HL-60 (cell line): Measurements from ENCODE around the gene TFPT.

Source experiments
- CTCF ChIP-seq: IDR thresholded peaks from one replicate; pipeline ENCODE4 v1.5.1; 2011; ENCODE audit warnings: low read length, control low read depth, inconsistent platforms; ENCODE audit not compliant: insufficient read depth
- POLR2AphosphoS5 ChIP-seq: IDR thresholded peaks from 2 replicates; pipeline ENCODE4 v1.6.1; 2012; ENCODE audit warnings: low read depth
- TF ChIP-seq, protein P1 (sequence below): IDR thresholded peaks from 2 replicates; pipeline ENCODE4 v1.6.1; 2012; ENCODE audit warnings: low read depth; ENCODE audit not compliant: insufficient replicate concordance

DNA sequence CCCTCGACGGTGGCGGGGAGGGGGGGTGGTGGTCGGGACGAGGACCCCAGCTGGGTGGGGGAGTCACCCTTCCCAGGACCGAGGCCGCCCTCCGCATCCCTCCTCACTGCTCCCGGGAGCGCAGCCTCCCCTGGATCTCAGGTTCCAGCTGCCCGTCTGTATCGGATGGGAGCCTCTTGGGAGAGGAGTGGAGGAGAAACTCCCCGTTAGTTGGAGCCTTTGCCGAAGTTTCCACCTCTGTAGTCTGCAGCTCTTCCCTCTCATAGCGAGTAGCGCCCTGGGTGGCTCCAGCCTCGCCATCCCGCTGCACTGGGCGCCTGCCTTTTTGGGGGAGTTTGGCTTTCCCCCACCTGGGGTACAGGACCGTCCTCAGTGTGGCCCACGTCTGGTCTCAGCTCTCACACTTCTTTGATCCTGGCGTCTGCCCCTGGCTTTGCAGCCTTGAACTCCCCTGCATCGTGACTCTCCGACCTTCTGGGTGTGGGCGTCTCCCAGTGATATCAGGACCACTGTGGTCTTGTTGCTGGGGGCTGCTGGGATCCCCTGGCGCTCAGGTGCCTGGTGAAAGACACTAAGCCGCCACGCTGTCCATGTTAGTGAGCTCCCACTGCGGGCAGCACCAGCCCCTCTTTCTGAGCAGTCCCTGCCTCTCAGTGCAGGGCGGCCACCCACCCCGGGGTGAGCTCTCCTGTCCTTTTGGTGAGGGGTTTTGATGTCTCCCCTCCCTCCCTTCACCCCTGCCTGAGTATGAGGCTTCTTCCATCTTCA lies 23.2 kb upstream of the TFPT start:
- TF ChIP-seq CTCF: no peak
- TF ChIP-seq POLR2AphosphoS5: no peak
- TF ChIP-seq, protein P1, sequence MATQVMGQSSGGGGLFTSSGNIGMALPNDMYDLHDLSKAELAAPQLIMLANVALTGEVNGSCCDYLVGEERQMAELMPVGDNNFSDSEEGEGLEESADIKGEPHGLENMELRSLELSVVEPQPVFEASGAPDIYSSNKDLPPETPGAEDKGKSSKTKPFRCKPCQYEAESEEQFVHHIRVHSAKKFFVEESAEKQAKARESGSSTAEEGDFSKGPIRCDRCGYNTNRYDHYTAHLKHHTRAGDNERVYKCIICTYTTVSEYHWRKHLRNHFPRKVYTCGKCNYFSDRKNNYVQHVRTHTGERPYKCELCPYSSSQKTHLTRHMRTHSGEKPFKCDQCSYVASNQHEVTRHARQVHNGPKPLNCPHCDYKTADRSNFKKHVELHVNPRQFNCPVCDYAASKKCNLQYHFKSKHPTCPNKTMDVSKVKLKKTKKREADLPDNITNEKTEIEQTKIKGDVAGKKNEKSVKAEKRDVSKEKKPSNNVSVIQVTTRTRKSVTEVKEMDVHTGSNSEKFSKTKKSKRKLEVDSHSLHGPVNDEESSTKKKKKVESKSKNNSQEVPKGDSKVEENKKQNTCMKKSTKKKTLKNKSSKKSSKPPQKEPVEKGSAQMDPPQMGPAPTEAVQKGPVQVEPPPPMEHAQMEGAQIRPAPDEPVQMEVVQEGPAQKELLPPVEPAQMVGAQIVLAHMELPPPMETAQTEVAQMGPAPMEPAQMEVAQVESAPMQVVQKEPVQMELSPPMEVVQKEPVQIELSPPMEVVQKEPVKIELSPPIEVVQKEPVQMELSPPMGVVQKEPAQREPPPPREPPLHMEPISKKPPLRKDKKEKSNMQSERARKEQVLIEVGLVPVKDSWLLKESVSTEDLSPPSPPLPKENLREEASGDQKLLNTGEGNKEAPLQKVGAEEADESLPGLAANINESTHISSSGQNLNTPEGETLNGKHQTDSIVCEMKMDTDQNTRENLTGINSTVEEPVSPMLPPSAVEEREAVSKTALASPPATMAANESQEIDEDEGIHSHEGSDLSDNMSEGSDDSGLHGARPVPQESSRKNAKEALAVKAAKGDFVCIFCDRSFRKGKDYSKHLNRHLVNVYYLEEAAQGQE: no peak
